Adipose tissue (tissue), 3 donors: Measurements from ENCODE around the gene EFL1. TPM values are rescaled to one million over a fixed set of nuclear protein-coding genes. Genes with fewer than 3 reads are reported as not detected.
"Not testable (repeated sequence)": the region's sequence is repeated elsewhere in the genome, so short reads cannot be mapped to it uniquely, and the experiment has no call there.

Experiments used
- H3K27ac ChIP-seq: one replicate; pipeline ENCODE4 v1.5.1; 2013; ENCODE audit warnings: low read depth, low read length
- WGBS, 3 donors: extraction: QIAGEN DNeasy Blood & Tissue Kit; methylation state at CpG; one replicate each; pipeline ENCODE4 v1.1.7; 2013; 5-methylcytosine and 5-hydroxymethylcytosine counted together
- polyA plus RNA-seq, 3 donors: library from polyadenylated mRNA; stranded (reverse); fragments of 200-250 nt; gene quantifications; one replicate each; pipeline ENCODE4 v1.2.3, GENCODE V29; 2013
- donor health status: healthy with polysubstance abuse.
- donor health status: Bipolar disorder and iron deficiency.
- donor health status: healthy.

Gene EFL1
- polyA plus RNA-seq = 1 to 10 TPM; 3.5 to 5.7 (median 5.6) TPM

- H3K27ac ChIP-seq = no peak within 1 kb of the TSS
- 0% methylated on average over 54 to 57 of the region's 57 CpGs for WGBS, 3 donors
Measured at GRCh38 chr15:82262422-82263026, at the start of gene EFL1, which contains the start of gene SAXO2. Gene EFL1 (minus strand): TSS chr15:82262734. CDS start chr15:82261778, 956 bp downstream. Gene SAXO2 (plus strand): TSS chr15:82262818. CDS start chr15:82262880, 62 bp downstream.

DNA sequence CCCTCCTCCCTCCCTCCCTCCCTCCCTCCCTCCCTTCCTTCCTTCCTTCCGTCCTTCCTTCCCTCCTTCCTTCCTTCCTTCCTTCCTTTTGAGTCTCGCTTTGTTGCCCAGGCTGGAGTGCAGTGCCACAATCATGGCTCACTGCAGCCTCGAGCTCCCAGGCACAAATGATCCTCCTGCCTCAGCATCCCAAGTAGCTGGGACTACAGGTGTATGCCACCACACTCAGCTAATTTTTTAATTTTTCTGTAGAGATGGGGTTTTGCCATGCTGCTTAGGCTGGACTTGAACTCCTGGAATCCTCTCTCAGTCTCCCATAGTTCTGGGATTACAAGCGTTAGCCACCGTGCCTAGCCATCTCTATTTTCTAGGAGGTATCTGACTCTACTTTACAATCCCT is 48.8 kb upstream of the EFL1 start:
- H3K27ac ChIP-seq = not testable (repeated sequence)
- 82 to 89% (median 88%) methylated on average over 3 to 4 of the region's 5 CpGs for WGBS, 3 donors

- H3K27ac ChIP-seq = no peak overlapping the region
- WGBS, 3 donors = 46 to 90% (median 85%) methylated on average over 2 of the region's 2 CpGs
Measured at GRCh38 chr15:82309802-82310201, 47.3 kb upstream of the EFL1 start.

DNA sequence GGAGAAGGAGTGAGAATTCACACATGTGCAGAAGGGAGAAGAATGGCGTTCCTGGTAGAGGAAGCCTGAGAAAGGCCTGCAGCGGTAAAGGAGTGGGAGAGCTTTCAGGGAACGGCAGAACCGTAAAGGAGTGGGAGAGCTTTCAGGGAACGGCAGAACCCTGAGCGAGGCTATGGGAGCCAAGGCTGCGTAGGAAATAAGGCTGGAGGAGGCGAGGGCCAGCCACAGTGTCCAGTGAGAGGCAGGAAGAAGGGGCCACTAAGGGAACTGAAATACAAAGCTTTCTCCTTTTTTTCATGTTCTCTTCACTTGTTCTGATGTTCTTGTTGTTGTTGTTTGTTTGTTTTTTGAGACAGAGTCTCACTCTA is 45.2 kb upstream of the EFL1 start:
- H3K27ac ChIP-seq = no peak overlapping the region
- WGBS, 3 donors = 84 to 92% (median 85%) methylated on average over 7 to 8 of the region's 8 CpGs

DNA sequence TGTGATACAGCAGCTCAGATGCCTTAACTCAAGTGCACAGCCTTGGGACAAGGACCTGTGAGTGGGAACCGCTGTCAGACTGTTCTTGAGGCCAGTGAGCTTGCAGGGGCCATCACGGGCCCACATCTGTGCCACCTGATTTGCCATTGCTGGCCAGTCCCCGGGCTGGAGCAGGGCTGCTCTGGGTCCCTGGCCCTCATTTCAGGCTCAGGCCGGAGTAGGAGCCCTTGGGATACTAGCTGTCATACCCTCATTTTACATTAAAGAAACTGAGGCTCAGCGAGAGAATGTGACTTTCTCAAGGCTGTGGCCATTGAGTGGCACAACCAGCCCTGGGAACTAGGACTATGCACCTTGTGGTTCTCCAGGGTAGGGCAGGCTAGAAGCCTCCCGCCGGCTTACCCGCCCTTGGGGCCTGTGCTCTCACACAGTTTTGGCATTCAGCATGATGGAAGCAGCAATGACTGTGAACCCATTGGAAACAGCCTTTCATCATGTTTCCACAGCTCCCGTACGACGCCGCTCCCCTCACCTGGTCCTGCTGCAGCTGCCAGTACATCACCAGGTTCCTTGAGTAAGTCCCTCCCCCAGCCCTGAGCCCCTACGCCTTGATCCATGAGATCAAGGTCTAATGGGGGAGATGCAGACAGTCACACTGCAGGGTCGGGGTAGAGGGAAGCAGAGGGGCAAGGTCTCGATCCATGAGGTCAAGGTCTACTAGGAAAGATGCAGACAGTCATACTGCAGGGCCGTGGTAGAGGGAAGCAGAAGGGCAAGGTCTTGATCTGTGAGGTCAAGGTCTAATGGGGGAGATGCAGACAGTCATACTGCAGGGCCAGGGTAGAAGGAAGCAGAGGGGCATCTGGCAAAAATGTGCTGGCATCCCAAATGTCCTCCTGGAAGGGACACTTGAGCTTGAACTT is 44.5 kb upstream of the EFL1 start:
- WGBS, 3 donors = 84 to 93% (median 89%) methylated on average over 16 of the region's 16 CpGs
- no peak overlapping the region for H3K27ac ChIP-seq

GRCh38 chr15:82305621-82306048 is 43.1 kb upstream of the EFL1 start:
- WGBS, 3 donors = 79 to 93% (median 88%) methylated on average over 7 of the region's 7 CpGs

DNA sequence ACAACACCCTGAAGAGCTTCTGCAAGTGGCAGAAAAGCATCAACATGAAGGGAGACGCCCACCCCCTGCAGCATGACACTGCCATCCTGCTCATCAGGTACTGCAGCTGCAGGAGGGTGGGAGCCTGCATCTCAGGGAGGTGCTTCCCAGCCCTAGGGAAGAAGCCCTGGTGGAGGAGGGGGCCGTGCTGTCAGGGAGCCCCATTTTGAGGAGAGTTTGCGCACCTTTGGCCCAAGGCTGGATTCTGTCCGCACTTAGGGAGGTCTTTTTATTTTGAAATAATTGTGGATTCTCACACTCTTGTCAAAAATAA is 42.2 kb upstream of the EFL1 start:
- H3K27ac ChIP-seq = no peak overlapping the region
- 82 to 92% (median 90%) methylated on average over 4 of the region's 4 CpGs for WGBS, 3 donors

More at GRCh38 chr15:82305621-82306048, 43.1 kb upstream of the EFL1 start:
- no peak overlapping the region for H3K27ac ChIP-seq

DNA sequence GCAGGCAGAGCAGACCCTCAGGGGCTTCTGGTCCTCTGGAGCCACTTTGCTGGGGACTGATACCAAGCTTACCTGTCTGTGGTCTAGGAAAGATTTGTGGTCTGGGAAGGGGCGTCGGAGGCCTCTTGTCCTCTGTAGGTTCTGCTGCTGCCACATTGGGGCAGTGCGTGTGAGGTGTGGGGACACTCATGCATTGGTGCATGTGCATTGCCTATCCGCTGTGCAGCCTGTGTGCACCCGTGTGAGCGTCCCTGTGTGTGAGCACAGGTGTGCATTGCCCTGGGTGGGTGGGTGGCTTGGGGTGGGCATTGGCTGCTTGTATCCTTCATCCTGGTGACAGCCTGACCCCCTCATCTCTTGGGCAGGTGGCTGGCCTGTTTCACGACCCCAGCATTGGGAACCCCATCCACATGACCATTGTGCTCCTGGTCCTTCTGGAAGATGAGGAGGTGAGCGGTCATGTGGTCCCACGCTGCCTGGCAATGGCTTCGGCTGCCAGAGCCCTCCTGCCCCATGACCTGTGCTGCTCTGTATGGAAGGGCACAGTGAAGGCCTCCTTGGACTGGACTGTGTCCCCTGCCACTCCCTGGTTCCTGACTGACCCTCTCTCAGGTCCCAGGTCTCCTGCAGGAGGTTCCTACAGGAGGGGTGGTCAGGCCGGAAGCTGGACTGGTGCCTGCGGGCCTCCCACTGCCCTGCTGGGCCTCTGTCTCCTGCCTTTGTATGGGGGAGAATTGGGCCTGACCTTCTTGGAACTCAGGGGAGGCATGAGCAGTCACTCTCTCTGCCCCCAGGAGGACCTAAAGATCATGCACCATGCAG is 41.6 kb upstream of the EFL1 start:
- WGBS, 3 donors = 87 to 93% (median 90%) methylated on average over 12 of the region's 12 CpGs
- H3K27ac ChIP-seq = no peak overlapping the region

DNA sequence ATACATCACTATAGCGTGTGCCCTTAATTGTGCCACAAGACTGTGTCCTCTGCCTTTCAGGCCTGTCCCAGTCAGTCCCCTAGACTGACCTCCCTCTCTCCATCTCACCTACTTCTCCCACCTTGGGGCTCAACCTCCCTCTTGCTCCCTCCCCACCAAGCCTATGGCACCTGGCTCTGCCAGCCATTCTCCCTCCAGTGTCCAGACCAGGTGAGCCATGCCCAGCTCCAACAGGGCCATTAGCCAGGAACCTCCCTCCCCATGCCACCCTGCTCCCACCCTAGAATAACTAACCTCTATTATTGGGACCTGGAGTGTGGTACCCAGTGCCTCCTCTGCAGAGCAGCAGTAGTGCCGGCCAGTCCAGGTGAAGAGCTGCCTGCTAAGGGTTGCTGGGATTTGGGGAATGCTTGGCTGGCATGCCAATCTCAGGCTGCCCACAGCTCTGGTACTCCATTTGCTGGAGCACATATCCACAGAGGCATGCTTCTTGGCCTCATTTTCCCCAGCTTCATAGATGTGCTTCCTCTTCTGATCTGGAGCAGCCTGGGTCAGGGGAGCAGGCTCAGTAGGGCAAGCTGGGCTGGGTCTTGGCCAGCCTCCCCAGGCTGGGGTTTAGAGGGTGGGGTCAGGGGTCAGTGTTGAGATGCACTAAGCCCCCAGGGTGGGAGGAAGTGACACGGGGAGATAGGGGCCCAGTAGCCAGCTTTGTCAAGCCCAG is 38.9 kb upstream of the EFL1 start:
- no peak overlapping the region for H3K27ac ChIP-seq
- WGBS, 3 donors = 74 to 84% (median 75%) methylated on average over 3 of the region's 3 CpGs

GRCh38 chr15:82300883-82301282 is 38.3 kb upstream of the EFL1 start:
- H3K27ac ChIP-seq = no peak overlapping the region
- 90 to 96% (median 93%) methylated on average over 7 of the region's 7 CpGs for WGBS, 3 donors

DNA sequence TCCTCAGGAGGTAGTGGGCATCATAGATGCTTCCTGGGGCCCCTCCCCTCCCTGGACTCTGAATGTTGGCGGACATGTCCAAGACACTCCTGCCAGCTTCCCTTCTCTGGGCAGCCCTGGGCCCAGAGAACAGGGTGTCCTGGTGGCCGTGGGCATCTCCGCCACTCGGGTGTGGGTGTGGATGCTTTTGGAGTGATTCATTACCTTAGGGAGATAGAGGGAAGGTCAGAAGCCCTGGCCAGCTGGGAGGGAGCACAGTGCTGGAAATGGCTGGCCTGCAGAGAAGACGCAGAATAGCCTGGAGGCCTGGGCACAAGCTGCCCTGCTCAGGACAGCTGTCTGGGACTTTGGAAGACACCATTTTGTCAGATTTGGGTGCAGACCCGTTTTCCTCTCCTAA is 37.8 kb upstream of the EFL1 start:
- H3K27ac ChIP-seq = not testable (repeated sequence)
- WGBS, 3 donors = 67 to 72% (median 68%) methylated on average over 6 of the region's 6 CpGs

DNA sequence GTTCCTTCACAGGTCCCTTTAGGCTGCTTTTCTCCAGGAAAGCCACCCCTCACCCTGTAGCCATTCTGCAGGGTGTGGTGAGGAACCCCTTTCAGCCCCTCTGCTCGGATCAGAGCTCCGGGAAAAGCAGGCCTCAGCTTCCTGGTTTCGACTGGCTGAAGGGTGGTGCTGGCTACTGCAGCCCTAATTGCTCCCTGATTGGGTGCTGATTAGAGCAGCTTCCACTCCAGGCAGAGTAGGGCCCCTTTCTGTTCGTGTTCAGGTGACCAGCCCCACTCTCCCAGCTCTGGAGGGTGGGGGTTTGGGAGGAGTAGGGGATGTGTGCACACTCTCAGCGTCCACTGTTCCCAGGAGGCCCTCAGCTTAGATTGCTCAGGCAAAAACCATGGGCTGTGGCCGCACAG is 37.0 kb upstream of the EFL1 start:
- not testable (repeated sequence) for H3K27ac ChIP-seq
- WGBS, 3 donors = 57 to 72% (median 71%) methylated on average over 3 of the region's 6 CpGs

GRCh38 chr15:82298520-82298919 is 36.0 kb upstream of the EFL1 start:
- 17 to 32% (median 29%) methylated on average over 29 to 44 of the region's 44 CpGs for WGBS, 3 donors
- H3K27ac ChIP-seq = no peak overlapping the region

- 93% methylated on average over 13 of the region's 13 CpGs for WGBS, 3 donors
Measured at GRCh38 chr15:82298032-82298431, 35.5 kb upstream of the EFL1 start.

DNA sequence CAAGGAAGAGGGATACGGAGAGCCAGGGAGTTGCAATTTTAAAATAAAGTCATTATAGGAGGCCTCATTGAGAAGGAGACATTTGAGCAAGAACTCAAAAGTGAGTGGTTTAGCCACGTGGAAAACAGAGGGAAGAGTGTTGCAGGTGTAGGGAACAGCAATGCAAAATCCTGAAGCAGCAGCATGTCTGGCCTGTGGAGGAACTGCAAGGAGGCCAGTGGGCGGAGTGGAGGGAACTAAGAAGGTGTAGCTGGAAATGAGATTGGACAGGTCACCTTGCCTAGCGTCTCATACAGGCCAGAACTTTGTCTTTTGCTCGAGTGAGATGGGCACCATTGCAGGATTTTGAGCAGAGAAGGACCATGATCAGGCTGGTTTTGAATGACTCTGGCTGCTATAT is 35.0 kb upstream of the EFL1 start:
- H3K27ac ChIP-seq = no peak overlapping the region
- WGBS, 3 donors = 90 to 94% (median 91%) methylated on average over 5 of the region's 5 CpGs

More at GRCh38 chr15:82298032-82298431, 35.5 kb upstream of the EFL1 start:
- no peak overlapping the region for H3K27ac ChIP-seq

- 61 to 65% (median 63%) methylated on average over 11 of the region's 11 CpGs for WGBS, 3 donors
- no peak overlapping the region for H3K27ac ChIP-seq
Measured at GRCh38 chr15:82294061-82294690, 31.6 kb upstream of the EFL1 start.

DNA sequence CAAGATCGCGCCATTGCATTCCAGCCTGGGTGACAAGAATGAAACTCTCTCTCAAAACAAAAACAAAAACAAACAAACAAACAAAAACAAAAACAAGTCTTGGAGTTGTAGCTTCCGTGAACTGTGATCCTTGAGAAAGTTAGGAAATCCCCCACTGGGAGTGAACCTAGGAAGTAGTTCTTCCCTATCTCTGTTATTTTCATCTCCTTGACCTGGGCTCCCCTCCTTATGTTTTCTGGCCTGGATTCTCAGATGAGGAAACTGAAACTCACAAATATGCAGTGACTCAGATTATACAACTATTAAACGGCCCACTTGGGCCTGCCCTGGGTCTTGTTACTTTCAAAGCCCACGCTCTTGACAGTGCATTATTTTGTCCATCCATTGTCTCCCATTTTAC is 29.7 kb upstream of the EFL1 start:
- H3K27ac ChIP-seq = no peak overlapping the region
- 83 to 92% (median 86%) methylated on average over 5 of the region's 5 CpGs for WGBS, 3 donors

DNA sequence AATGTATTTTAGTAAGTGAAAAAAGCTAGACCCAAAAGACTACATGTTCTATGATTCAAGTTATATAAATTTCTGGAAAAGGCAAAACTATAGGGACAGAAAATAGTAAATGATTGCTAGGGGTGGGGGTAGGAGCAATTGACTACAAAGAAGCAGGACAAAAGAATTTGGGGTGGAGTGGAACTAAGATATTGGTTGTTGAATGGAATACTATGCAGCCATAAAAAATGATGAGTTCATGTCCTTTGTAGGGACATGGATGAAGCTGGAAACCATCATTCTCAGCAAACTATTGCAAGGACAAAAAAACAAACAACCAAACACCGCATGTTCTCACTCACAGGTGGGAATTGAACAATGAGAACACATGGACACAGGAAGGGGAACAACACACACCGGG is 25.7 kb upstream of the EFL1 start:
- 78 to 88% (median 88%) methylated on average over 2 of the region's 2 CpGs for WGBS, 3 donors
- H3K27ac ChIP-seq = not testable (repeated sequence)
